WTC11 (cell line): Measurements from ENCODE around the gene JMJD8. TPM values are rescaled to one million over a fixed set of nuclear protein-coding genes. Genes with fewer than 3 reads are reported as not detected.

Source experiments
- ATAC-seq: fragments of 200-7000 bp; cut with Tn5 transposase; 2 replicates; pipeline ENCODE4 v1.10.0; 2021; ENCODE audit warnings: mild to moderate bottlenecking, moderate library complexity
- CTCF ChIA-PET: fragments of 300-600 bp; sonication (Branson Sonifier 250); formaldehyde crosslinking; loops from one replicate; lab custom pipeline; 2021; ENCODE audit warnings: antibody characterized with exemption; lab: Charles Lee
- POLR2A ChIA-PET: fragments of 350-600 bp; sonication (Branson Sonifier 250); formaldehyde crosslinking; loops from one replicate; lab custom pipeline; 2021; ENCODE audit warnings: antibody characterized with exemption; lab: Charles Lee
- DNase-seq: peaks from one replicate; pipeline ENCODE4 v3.0.0; 2021; ENCODE audit warnings: low spot score
- H3K27ac Mint-ChIP-seq: 2 replicates; pipeline ENCODE4 v1.8.0; 2021; ENCODE audit warnings: mixed read lengths
- H3K27me3 Mint-ChIP-seq: 2 replicates; pipeline ENCODE4 v1.8.0; 2021; ENCODE audit warnings: low read depth, mild to moderate bottlenecking, moderate library complexity, mixed read lengths
- H3K36me3 Mint-ChIP-seq: 2 replicates; pipeline ENCODE4 v1.8.0; 2021; ENCODE audit warnings: mixed read lengths
- H3K4me1 Mint-ChIP-seq: 2 replicates; pipeline ENCODE4 v1.8.0; 2022; ENCODE audit warnings: mixed read lengths
- H3K4me3 Mint-ChIP-seq: 2 replicates; pipeline ENCODE4 v1.8.0; 2021; ENCODE audit warnings: mild to moderate bottlenecking, moderate library complexity, mixed read lengths
- H3K9me3 Mint-ChIP-seq: 2 replicates; pipeline ENCODE4 v1.8.0; 2021; ENCODE audit warnings: mixed read lengths
- CBFB ChIP-seq: sonication (generic); formaldehyde crosslinking; IDR thresholded peaks from 2 replicates; pipeline ENCODE4 v1.8.1; 2022; ENCODE audit warnings: mild to moderate bottlenecking, low read depth, missing genetic modification reagents
- CDX4 ChIP-seq: fragments of 250-450 bp; sonication (Bioruptor Pico); IDR thresholded peaks from 2 replicates; pipeline ENCODE4 v1.9.0; 2021; ENCODE audit warnings: moderate library complexity, mild to moderate bottlenecking, inconsistent platforms, borderline replicate concordance
- CREM ChIP-seq: sonication (generic); formaldehyde crosslinking; IDR thresholded peaks from 2 replicates; pipeline ENCODE4 v1.8.1; 2022; ENCODE audit warnings: mild to moderate bottlenecking, missing genetic modification reagents, moderate library complexity
- EMX1 ChIP-seq: fragments of 250-450 bp; sonication (Bioruptor Pico); IDR thresholded peaks from 2 replicates; pipeline ENCODE4 v1.8.0; 2021; ENCODE audit warnings: mild to moderate bottlenecking
- FOXJ3 ChIP-seq: sonication (generic); formaldehyde crosslinking; IDR thresholded peaks from 2 replicates; pipeline ENCODE4 v1.9.0; 2021; ENCODE audit warnings: missing genetic modification reagents, mild to moderate bottlenecking, borderline replicate concordance
- FOXK1 ChIP-seq: sonication (generic); formaldehyde crosslinking; IDR thresholded peaks from 2 replicates; pipeline ENCODE4 v1.8.0; 2022; ENCODE audit warnings: mild to moderate bottlenecking, moderate library complexity, missing genetic modification reagents
- FOXP4 ChIP-seq: sonication (generic); formaldehyde crosslinking; IDR thresholded peaks from 2 replicates; pipeline ENCODE4 v1.8.0; 2022; ENCODE audit warnings: mild to moderate bottlenecking, missing genetic modification reagents
- IRF1 ChIP-seq: sonication (generic); formaldehyde crosslinking; IDR thresholded peaks from 2 replicates; pipeline ENCODE4 v1.8.0; 2023; ENCODE audit warnings: missing genetic modification reagents
- JUN ChIP-seq: sonication (generic); formaldehyde crosslinking; IDR thresholded peaks from 2 replicates; pipeline ENCODE4 v1.8.0; 2023; ENCODE audit warnings: mild to moderate bottlenecking, missing genetic modification reagents
- MLX ChIP-seq: sonication (generic); formaldehyde crosslinking; IDR thresholded peaks from 2 replicates; pipeline ENCODE4 v1.8.1; 2023; ENCODE audit warnings: mild to moderate bottlenecking, missing genetic modification reagents, moderate library complexity
- MYBL2 ChIP-seq: sonication (generic); formaldehyde crosslinking; IDR thresholded peaks from 2 replicates; pipeline ENCODE4 v1.8.1; 2023; ENCODE audit warnings: mild to moderate bottlenecking, moderate library complexity, missing genetic modification reagents
- NR3C1 ChIP-seq: sonication (generic); formaldehyde crosslinking; conservative IDR thresholded peaks from 2 replicates; pipeline ENCODE4 v1.8.1; 2023; ENCODE audit warnings: low read depth, mild to moderate bottlenecking, missing genetic modification reagents
- OVOL2 ChIP-seq: fragments of 250-450 bp; sonication (Bioruptor Pico); IDR thresholded peaks from 2 replicates; pipeline ENCODE4 v1.9.0; 2021; ENCODE audit warnings: mild to moderate bottlenecking, borderline replicate concordance
- PRDM15 ChIP-seq: sonication (generic); formaldehyde crosslinking; IDR thresholded peaks from 2 replicates; pipeline ENCODE4 v1.8.0; 2022; ENCODE audit warnings: missing genetic modification reagents
- RORB ChIP-seq: fragments of 250-450 bp; sonication (Bioruptor Pico); IDR thresholded peaks from 2 replicates; pipeline ENCODE4 v1.9.0; 2021; ENCODE audit warnings: mild to moderate bottlenecking
- SMAD3 ChIP-seq: sonication (generic); formaldehyde crosslinking; IDR thresholded peaks from 2 replicates; pipeline ENCODE4 v1.8.0; 2022; ENCODE audit warnings: missing genetic modification reagents, mild to moderate bottlenecking, borderline replicate concordance
- SMAD4 ChIP-seq: sonication (generic); formaldehyde crosslinking; IDR thresholded peaks from 2 replicates; pipeline ENCODE4 v1.8.0; 2022; ENCODE audit warnings: mild to moderate bottlenecking, missing genetic modification reagents
- TCF7 ChIP-seq: sonication (generic); formaldehyde crosslinking; IDR thresholded peaks from 2 replicates; pipeline ENCODE4 v1.8.0; 2022; ENCODE audit warnings: mild to moderate bottlenecking, low read depth, missing genetic modification reagents, moderate library complexity
- TP53 ChIP-seq: sonication (generic); formaldehyde crosslinking; IDR thresholded peaks from 2 replicates; pipeline ENCODE4 v1.8.1; 2023; ENCODE audit warnings: mild to moderate bottlenecking, missing genetic modification reagents
- USF1 ChIP-seq: sonication (generic); formaldehyde crosslinking; IDR thresholded peaks from 2 replicates; pipeline ENCODE4 v1.8.0; 2022; ENCODE audit warnings: mild to moderate bottlenecking, missing genetic modification reagents
- ZBTB43 ChIP-seq: sonication (generic); formaldehyde crosslinking; IDR thresholded peaks from 2 replicates; pipeline ENCODE4 v1.8.1; 2023; ENCODE audit warnings: mild to moderate bottlenecking, missing genetic modification reagents
- ZMAT4 ChIP-seq: fragments of 250-450 bp; sonication (Bioruptor Pico); IDR thresholded peaks from 2 replicates; pipeline ENCODE4 v1.9.0; 2021; ENCODE audit warnings: mild to moderate bottlenecking
- ZNF121 ChIP-seq: sonication (generic); formaldehyde crosslinking; IDR thresholded peaks from 2 replicates; pipeline ENCODE4 v1.8.0; 2023; ENCODE audit warnings: missing genetic modification reagents
- ZNF232 ChIP-seq: sonication (generic); formaldehyde crosslinking; IDR thresholded peaks from 2 replicates; pipeline ENCODE4 v1.8.0; 2022; ENCODE audit warnings: mild to moderate bottlenecking, missing genetic modification reagents
- ZNF416 ChIP-seq: fragments of 250-450 bp; sonication (Bioruptor Pico); IDR thresholded peaks from 2 replicates; pipeline ENCODE4 v1.9.0; 2021; ENCODE audit warnings: mild to moderate bottlenecking, inconsistent platforms
- ZNF671 ChIP-seq: fragments of 250-450 bp; sonication (Bioruptor Pico); IDR thresholded peaks from 2 replicates; pipeline ENCODE4 v1.8.0; 2021; ENCODE audit warnings: mild to moderate bottlenecking
- ZSCAN18 ChIP-seq: fragments of 250-450 bp; sonication (Bioruptor Pico); IDR thresholded peaks from 2 replicates; pipeline ENCODE4 v2.1.2; 2022; ENCODE audit warnings: mild to moderate bottlenecking, moderate library complexity
- total RNA-seq: library from RNA; stranded (reverse); gene quantifications from 3 replicates; pipeline ENCODE4 v1.2.3, GENCODE V29; 2021

The JMJD8 gene
- total RNA-seq, 1 experiment from 2014 or later = 61.2 TPM

GRCh38 chr16:727291-727977, 43.3 kb upstream of the JMJD8 start:
- no peaks in the 10 kb centered on the region for H3K4me1 Mint-ChIP-seq
- H3K27ac Mint-ChIP-seq = no peak overlapping the region
- DNase-seq = no peak
- POLR2A ChIA-PET = interaction anchor here (0.6 to 1.2 kb wide), 3 partner anchors 8 to 65 kb away, joined by 3 read pairs; no protein-coding TSS in a partner anchor
- CTCF ChIA-PET = interaction anchor here (0.8 to 6.9 kb wide), 13 partner anchors 8 to 347 kb away, joined by 3 to 90 read pairs (median 5); partner anchors contain the start of genes CHTF18, CIAO3, GNG13 and METRN
- ATAC-seq = no peak
- H3K36me3 Mint-ChIP-seq = no peaks in the 10 kb centered on the region; the same call in 1 of the 2 replicates
- no peaks in the 10 kb centered on the region for H3K9me3 Mint-ChIP-seq
- H3K4me3 Mint-ChIP-seq = peak overlapping the region; percentile 54
- H3K27me3 Mint-ChIP-seq = peaks cover 2% of the 10 kb centered on the region; the same call in 1 of the 2 replicates
- TF ChIP-seq ZNF671 (CRISPR knock-in tag) (no peak), OVOL2 (CRISPR knock-in tag) (no peak), ZBTB43 (CRISPR knock-in tag) (peak; percentile 23; the same call in 1 of the 2 replicates), MLX (CRISPR knock-in tag) (no peak), CDX4 (CRISPR knock-in tag) (no peak), TCF7 (CRISPR knock-in tag) (no peak), ZNF232 (no peak), JUN (CRISPR knock-in tag) (0 out of 2 replicates have a peak, but pooled peaks have one; percentile 8), RORB (CRISPR knock-in tag) (no peak), CREM (CRISPR knock-in tag) (0 out of 2 replicates have a peak, but pooled peaks have one; percentile 26), ZNF121 (CRISPR knock-in tag) (no peak), ZMAT4 (CRISPR knock-in tag) (no peak), IRF1 (CRISPR knock-in tag) (no peak), PRDM15 (no peak), SMAD3 (CRISPR knock-in tag) (no peak), NR3C1 (CRISPR knock-in tag) (no peak), FOXK1 (no peak), EMX1 (CRISPR knock-in tag) (no peak), SMAD4 (CRISPR knock-in tag) (no peak), FOXJ3 (no peak), ZSCAN18 (CRISPR knock-in tag) (no peak), TP53 (CRISPR knock-in tag) (no peak), MYBL2 (no peak), FOXP4 (CRISPR knock-in tag) (no peak; the same call in 1 of the 2 replicates), ZNF416 (no peak), USF1 (CRISPR knock-in tag) (peak; percentile 56; the same call in 1 of the 2 replicates), CBFB (CRISPR knock-in tag) (no peak)
